Esophagus squamous epithelium (tissue), 5 donors: Measurements from ENCODE around the gene ZNF609. TPM values are rescaled to one million over a fixed set of nuclear protein-coding genes. Genes with fewer than 3 reads are reported as not detected.
A peak's percentile ranks its signal among the peaks of the same experiment; 100 is the strongest.
"Not testable (repeated sequence)": the region's sequence is repeated elsewhere in the genome, so short reads cannot be mapped to it uniquely, and the experiment has no call there.

Source experiments
- DNase-seq: peaks from one replicate; lab custom pipeline; 2025; lab: John Stamatoyannopoulos, UW
- H3K27ac ChIP-seq, 4 donors: fragments of 200-600 bp; sonication (generic); one replicate each; pipeline ENCODE4 v1.5.1; 2016 to 2019; ENCODE audit warnings: mild to moderate bottlenecking in 1 of 4
- H3K27me3 ChIP-seq, 4 donors: fragments of 200-600 bp; sonication (generic); 1 replicate in 3 of 4; 2 replicates in 1 of 4; pipeline versions ENCODE4 v1.5.1 to v1.6.0; 2017 to 2021; ENCODE audit warnings: antibody characterized with exemption in 1 of 4
- H3K36me3 ChIP-seq, 3 donors: fragments of 200-600 bp; sonication (generic); one replicate each; pipeline ENCODE4 v1.5.1; 2016 to 2019
- H3K4me1 ChIP-seq, 3 donors: fragments of 200-600 bp; sonication (generic); one replicate each; pipeline ENCODE4 v1.5.1; 2017 to 2019
- H3K4me3 ChIP-seq, 4 donors: fragments of 200-600 bp; sonication (generic); 1 replicate in 3 of 4; 2 replicates in 1 of 4; pipeline ENCODE4 v1.5.1; 2016 to 2019; ENCODE audit warnings: mild to moderate bottlenecking in 2 of 4, moderate library complexity in 1 of 4
- H3K9me3 ChIP-seq, 3 donors: fragments of 200-600 bp; sonication (generic); one replicate each; pipeline ENCODE4 v1.5.1; 2016 to 2019
- CTCF ChIP-seq, 6 experiments: fragments of 450-650 bp in 4 of 6; fragments of 200-600 bp in 2 of 6; sonication (generic) in 2 of 6; IDR thresholded peaks; one replicate each; pipeline ENCODE4 v1.5.1; 2016 to 2019; ENCODE audit warnings: antibody characterized with exemption in 6 of 6, mild to moderate bottlenecking in 4 of 6, moderate library complexity in 4 of 6
- POLR2A ChIP-seq, 4 donors: fragments of 450-650 bp; IDR thresholded peaks; one replicate each; pipeline ENCODE4 v1.6.1; 2017; ENCODE audit warnings: antibody characterized with exemption in 4 of 4, mild to moderate bottlenecking in 4 of 4, moderate library complexity in 3 of 4
- WGBS, 2 donors: methylation state at CpG; one replicate each; pipeline ENCODE4 v1.1.5; 2018; 5-methylcytosine and 5-hydroxymethylcytosine counted together
- intact Hi-C: fragments of 100-400 bp; cut with DNase I; formaldehyde crosslinking; loops from one replicate; pipeline ENCODE4 v1.15.0; 2022
- total RNA-seq, 4 donors: library from RNA; depleted of rRNA; stranded (reverse); fragments of >200 nt; gene quantifications; one replicate each; pipeline ENCODE4 v1.1.0, GENCODE V29; 2016
- donor health status: DM: yes; HTN: yes; CAD: no.

ZNF609 gene
- total RNA-seq, 4 donors from 2014 or later, result 10.2 to 25.2 (median 13.8) TPM

- DNase-seq, result no peak
- no peak overlapping the region for H3K4me3 ChIP-seq
Measured at GRCh38 chr15:64490598-64491259, 30.4 kb downstream of the ZNF609 start.

GRCh38 chr15:64493641-64494040 is 33.3 kb downstream of the ZNF609 start:
- no peak overlapping the region for H3K27ac ChIP-seq
- TF ChIP-seq POLR2A (IDR thresholded peaks at IDR 0.05) (no peak), CTCF (IDR thresholded peaks at IDR 0.05) (no peak)
- H3K36me3 ChIP-seq, result peaks cover 0 to 6% (median 0%) of the 10 kb centered on the region in 3 donors
- whole genome bisulfite sequencing, 2 donors, result 71 to 92% methylated on average over 2 of the region's 2 CpGs
- no peak overlapping the region for H3K4me3 ChIP-seq
- peaks cover 0 to 8% (median 0%) of the 10 kb centered on the region in 3 donors for H3K4me1 ChIP-seq
- DNase-seq, result no peak
- H3K27me3 ChIP-seq, result no peaks in the 10 kb centered on the region
- H3K9me3 ChIP-seq, result no peaks in the 10 kb centered on the region
- intact Hi-C loops, result no loop called here

More at GRCh38 chr15:64490598-64491259, 30.4 kb downstream of the ZNF609 start:
- intact Hi-C loops, result no loop called here
- peaks cover 0 to 6% (median 0%) of the 10 kb centered on the region in 3 donors for H3K36me3 ChIP-seq
- H3K4me1 ChIP-seq, result peaks cover 0 to 8% (median 0%) of the 10 kb centered on the region in 3 donors
- H3K27me3 ChIP-seq, result no peaks in the 10 kb centered on the region
- no peaks in the 10 kb centered on the region for H3K9me3 ChIP-seq
- TF ChIP-seq CTCF (IDR thresholded peaks at IDR 0.05) (no peak), POLR2A (IDR thresholded peaks at IDR 0.05) (no peak)
- H3K27ac ChIP-seq, result no peak overlapping the region

- H3K36me3 ChIP-seq, result peaks cover 0 to 21% (median 7%) of the 10 kb centered on the region in 3 donors
- H3K27ac ChIP-seq, H3K4me3 ChIP-seq, H3K27me3 ChIP-seq, DNase-seq, intact Hi-C loops, H3K9me3 ChIP-seq: not testable (repeated sequence)
- 79 to 96% methylated on average over 2 of the region's 2 CpGs for WGBS, 2 donors
- peaks cover 0 to 14% (median 3%) of the 10 kb centered on the region in 3 donors for H3K4me1 ChIP-seq
Measured at GRCh38 chr15:64495968-64496367, 35.6 kb downstream of the ZNF609 start.

- Histone ChIP-seq H3K36me3 (peaks cover 0 to 31% (median 7%) of the 10 kb centered on the region in 3 donors), H3K9me3 (no peaks in the 10 kb centered on the region), H3K4me3 (no peak overlapping the region), H3K27ac (peak overlapping the region in 1 of 4 donors; percentile 4), H3K27me3 (no peaks in the 10 kb centered on the region), H3K4me1 (peaks cover 14 to 46% (median 30%) of the 10 kb centered on the region in 3 donors)
- intact Hi-C loops, result no loop called here
- TF ChIP-seq POLR2A (IDR thresholded peaks at IDR 0.05) (no peak), CTCF (IDR thresholded peaks at IDR 0.05) (no peak)
- no peak for DNase-seq
- 58 to 63% methylated on average over 2 to 3 of the region's 3 CpGs for WGBS, 2 donors
Measured at GRCh38 chr15:64500695-64501395, 40.5 kb downstream of the ZNF609 start.

- Histone ChIP-seq H3K27me3 (no peaks in the 10 kb centered on the region), H3K4me3 (no peak overlapping the region), H3K36me3 (peaks cover 0 to 37% (median 7%) of the 10 kb centered on the region in 3 donors), H3K9me3 (no peaks in the 10 kb centered on the region), H3K4me1 (peaks cover 14 to 46% (median 30%) of the 10 kb centered on the region in 3 donors), H3K27ac (peak overlapping the region in 1 of 4 donors; percentile 4)
- no peak for TF ChIP-seq CTCF (IDR thresholded peaks at IDR 0.05)
- no peak for TF ChIP-seq POLR2A (IDR thresholded peaks at IDR 0.05)
- intact Hi-C loops, result no loop called here
- DNase-seq, result no peak
- 55 to 83% methylated on average over 1 of the region's 1 CpG for WGBS, 2 donors
Measured at GRCh38 chr15:64501396-64501715, 41.0 kb downstream of the ZNF609 start.
